Inflammatory macrophage (primary cell): ENCODE data around the gene LRRC63.

Experiments used
- DNase-seq, 2 donors: peaks; one replicate each; pipeline ENCODE4 v3.0.0-alpha.2; 2020 to 2022

Gene LRRC63

GRCh38 chr13:46313432-46314257 lies 101.9 kb downstream of the LRRC63 start:
- peak in 1 of 2 donors; percentile 35 for DNase-seq

- DNase-seq = no peak
Measured at GRCh38 chr13:46314587-46314986, 102.9 kb downstream of the LRRC63 start.

GRCh38 chr13:46315036-46315435 lies 103.3 kb downstream of the LRRC63 start:
- no peak for DNase-seq

- no peak for DNase-seq
Measured at GRCh38 chr13:46315491-46316075, 103.9 kb downstream of the LRRC63 start.

GRCh38 chr13:46317120-46317519 lies 105.4 kb downstream of the LRRC63 start:
- DNase-seq = peak in 1 of 2 donors; percentile 18

- DNase-seq = no peak
Measured at GRCh38 chr13:46318986-46319385, 107.3 kb downstream of the LRRC63 start.

GRCh38 chr13:46320406-46320805 lies 108.7 kb downstream of the LRRC63 start:
- peak; percentile 27 to 50 for DNase-seq

- no peak for DNase-seq
Measured at GRCh38 chr13:46320821-46321220, 109.1 kb downstream of the LRRC63 start.

- DNase-seq = peak; percentile 85 to 87
Measured at GRCh38 chr13:46321494-46322225, 109.9 kb downstream of the LRRC63 start.

GRCh38 chr13:46324976-46325375 lies 113.2 kb downstream of the LRRC63 start:
- no peak for DNase-seq
